Testis (tissue), 2 donors: ENCODE data around the gene FHIT.

Experiments used
- CTCF ChIP-seq, 3 experiments: fragments of 450-650 bp in 2 of 3; fragments of 200-600 bp in 1 of 3; sonication (generic) in 1 of 3; IDR thresholded peaks; one replicate each; pipeline ENCODE4 v1.5.1; 2016 to 2019; ENCODE audit warnings: antibody characterized with exemption in 3 of 3, mild to moderate bottlenecking in 2 of 3, moderate library complexity in 1 of 3
- POLR2A ChIP-seq: fragments of 450-650 bp; IDR thresholded peaks from one replicate; pipeline ENCODE4 v1.6.1; 2017; ENCODE audit warnings: antibody characterized with exemption, mild to moderate bottlenecking, moderate library complexity

DNA sequence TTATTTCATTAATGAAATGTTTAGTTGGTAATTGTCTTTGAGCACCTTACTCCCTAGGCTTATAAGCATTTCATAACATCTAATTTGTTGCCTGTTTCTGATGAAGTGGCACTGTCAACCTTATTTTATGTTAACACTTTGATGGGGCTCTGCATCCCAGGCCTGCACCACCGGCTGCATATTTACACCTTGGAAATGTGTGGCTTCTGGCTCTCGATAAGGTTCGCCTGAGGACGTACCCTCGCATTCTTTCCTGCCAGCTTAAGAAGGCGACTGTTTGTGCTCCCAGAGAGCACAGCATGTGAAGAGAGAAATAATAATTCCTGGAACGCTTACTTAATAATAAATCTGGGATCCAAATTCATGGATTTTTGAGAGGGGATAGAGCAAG lies 1438.1 kb downstream of the FHIT start:
- TF ChIP-seq CTCF (IDR thresholded peaks at IDR 0.05) = no peak
- no peak for TF ChIP-seq POLR2A
